Esophagus squamous epithelium (tissue), 4 donors: ENCODE data around the gene ENOSF1.

Experiments
- CTCF ChIP-seq, 6 experiments: fragments of 450-650 bp in 4 of 6; fragments of 200-600 bp in 2 of 6; sonication (generic) in 2 of 6; IDR thresholded peaks; one replicate each; pipeline ENCODE4 v1.5.1; 2016 to 2019; ENCODE audit warnings: antibody characterized with exemption in 6 of 6, mild to moderate bottlenecking in 4 of 6, moderate library complexity in 4 of 6
- POLR2A ChIP-seq, 4 donors: fragments of 450-650 bp; IDR thresholded peaks; one replicate each; pipeline ENCODE4 v1.6.1; 2017; ENCODE audit warnings: antibody characterized with exemption in 4 of 4, mild to moderate bottlenecking in 4 of 4, moderate library complexity in 3 of 4

DNA sequence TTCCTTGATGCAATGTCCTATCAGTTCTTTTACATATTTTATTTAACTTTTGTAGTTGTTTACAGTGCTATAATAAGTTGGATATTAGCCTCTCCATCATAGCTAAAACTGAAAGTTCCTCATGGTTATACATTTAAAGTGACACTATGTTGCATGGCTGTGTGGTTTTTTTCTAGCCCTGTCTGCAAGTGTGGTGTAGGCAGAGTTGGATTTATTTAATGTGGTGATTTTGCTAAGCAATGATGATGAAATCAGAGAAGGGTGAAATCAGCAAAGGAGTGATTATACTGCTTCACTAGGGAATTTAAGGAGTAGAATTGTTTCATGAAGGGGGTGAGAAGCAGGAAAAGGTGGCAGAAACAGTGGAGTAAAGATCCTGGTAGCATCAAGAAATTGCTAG, 18.3 kb upstream of the ENOSF1 start:
- TF ChIP-seq CTCF (IDR thresholded peaks at IDR 0.05) (no peak), POLR2A (IDR thresholded peaks at IDR 0.05) (no peak)
